HG03135 (cell line): ENCODE measurements around the gene RPS15.

Experiments used
- ATAC-seq: cut with Tn5 transposase; IDR thresholded peaks from one replicate; pipeline ENCODE4 v1.9.1; 2021; ENCODE audit warnings: mild to moderate bottlenecking, moderate library complexity; ENCODE audit not compliant: unreplicated experiment

RPS15 gene

GRCh38 chr19:1481893-1482360, 43.7 kb downstream of the RPS15 start:
- no peak for ATAC-seq

- no peak for ATAC-seq
Observed at GRCh38 chr19:1482361-1483130, 44.4 kb downstream of the RPS15 start.

- ATAC-seq, result no peak
Observed at GRCh38 chr19:1483131-1483978, 45.2 kb downstream of the RPS15 start.

- ATAC-seq, result no peak
Observed at GRCh38 chr19:1483979-1484428, 45.8 kb downstream of the RPS15 start.

- ATAC-seq, result no peak
Observed at GRCh38 chr19:1486720-1487575, 48.8 kb downstream of the RPS15 start.

- no peak for ATAC-seq
Observed at GRCh38 chr19:1487576-1488281, 49.5 kb downstream of the RPS15 start.

GRCh38 chr19:1488282-1488601, 50.0 kb downstream of the RPS15 start:
- ATAC-seq, result no peak

- peak; percentile 2 for ATAC-seq
Observed at GRCh38 chr19:1489463-1490310, 51.5 kb downstream of the RPS15 start.
